OCI-LY1 (cell line): ENCODE data around the gene SLC16A6.

Experiments used
- H2AFZ ChIP-seq: fragments of 200-600 bp; sonication (generic), shearing (Covaris generic); 2 replicates; pipeline ENCODE4 v1.6.0; 2014; ENCODE audit warnings: antibody characterized with exemption, mild to moderate bottlenecking, low read length
- H3F3A ChIP-seq: fragments of 200-600 bp; sonication (generic), shearing (Covaris generic); 2 replicates; pipeline ENCODE4 v1.6.0; 2014; ENCODE audit warnings: mild to moderate bottlenecking, antibody characterized with exemption, low read length, moderate library complexity; ENCODE audit not compliant: insufficient read depth
- H3K27ac ChIP-seq: fragments of 200-600 bp; sonication (generic); 2 replicates; pipeline ENCODE4 v1.5.1; 2014; ENCODE audit warnings: low read length, mixed run types, mild to moderate bottlenecking, low read depth; ENCODE audit not compliant: poor library complexity, severe bottlenecking
- H3K27me3 ChIP-seq: fragments of 200-600 bp; sonication (generic); 2 replicates; pipeline ENCODE4 v1.6.0; 2014; ENCODE audit warnings: antibody characterized with exemption, mild to moderate bottlenecking, low read length, moderate library complexity; ENCODE audit not compliant: insufficient read depth
- H3K36me3 ChIP-seq: fragments of 200-600 bp; sonication (generic); 2 replicates; pipeline ENCODE4 v1.6.1; 2014; ENCODE audit warnings: mild to moderate bottlenecking, antibody characterized with exemption, low read length, moderate library complexity, mixed read lengths; ENCODE audit not compliant: insufficient read depth
- H3K4me1 ChIP-seq: fragments of 200-600 bp; sonication (generic); 2 replicates; pipeline ENCODE4 v1.5.1; 2014; ENCODE audit warnings: mild to moderate bottlenecking, low read length, moderate library complexity; ENCODE audit not compliant: insufficient read depth, severe bottlenecking
- H3K4me2 ChIP-seq: fragments of 200-600 bp; sonication (generic), shearing (Covaris generic); 2 replicates; pipeline ENCODE4 v1.6.1; 2014; ENCODE audit warnings: low read length
- H3K4me3 ChIP-seq: fragments of 200-600 bp; sonication (generic); 2 replicates; pipeline ENCODE4 v1.5.1; 2014; ENCODE audit warnings: low read length, low read depth, mild to moderate bottlenecking, mixed read lengths; ENCODE audit not compliant: poor library complexity, severe bottlenecking
- H3K79me2 ChIP-seq: fragments of 200-600 bp; shearing (Covaris generic); 2 replicates; pipeline ENCODE4 v1.6.1; 2016; ENCODE audit warnings: mixed run types, low read length, mixed read lengths; ENCODE audit not compliant: insufficient read depth
- H3K9ac ChIP-seq: fragments of 200-600 bp; sonication (generic), shearing (Covaris generic); 2 replicates; pipeline ENCODE4 v1.6.1; 2014; ENCODE audit warnings: mild to moderate bottlenecking, low read length, mixed read lengths
- H3K9me2 ChIP-seq: fragments of 200-600 bp; sonication (generic), shearing (Covaris generic); 2 replicates; pipeline ENCODE4 v1.6.1; 2014; ENCODE audit warnings: low read depth, mild to moderate bottlenecking, low read length, mixed read lengths
- H3K9me3 ChIP-seq: fragments of 200-600 bp; shearing (Covaris generic); 2 replicates; pipeline ENCODE4 v1.6.1; 2014; ENCODE audit warnings: low read length, mixed read lengths
- H4K20me1 ChIP-seq: fragments of 200-600 bp; sonication (generic), shearing (Covaris generic); 2 replicates; pipeline ENCODE4 v1.6.0; 2016; ENCODE audit warnings: mild to moderate bottlenecking, low read length; ENCODE audit not compliant: insufficient read depth
- CTCF ChIP-seq: fragments of 200-600 bp; sonication (generic), shearing (Covaris generic); IDR thresholded peaks from 2 replicates; pipeline ENCODE4 v1.5.1; 2017; ENCODE audit warnings: mild to moderate bottlenecking, antibody characterized with exemption, low read length, moderate library complexity, mixed read lengths
- EZH2 ChIP-seq: fragments of 200-600 bp; sonication (generic), shearing (Covaris generic); IDR thresholded peaks from 2 replicates; pipeline ENCODE4 v1.8.0; 2017; ENCODE audit warnings: borderline replicate concordance, mixed run types, mild to moderate bottlenecking, antibody characterized with exemption, low read length, moderate library complexity, mixed read lengths

Gene SLC16A6

GRCh38 chr17:68304706-68305105, 13.8 kb upstream of the SLC16A6 start:
- TF ChIP-seq CTCF, result no peak
- TF ChIP-seq EZH2, result no peak
- no peaks in the 10 kb centered on the region for H4K20me1 ChIP-seq
- no peak overlapping the region for H2AFZ ChIP-seq
- no peak overlapping the region for H3K27ac ChIP-seq
- H3F3A ChIP-seq, result no peaks in the 10 kb centered on the region
- H3K9me2 ChIP-seq, result no peaks in the 10 kb centered on the region
- H3K9ac ChIP-seq, result no peak overlapping the region
- H3K4me3 ChIP-seq, result no peak overlapping the region
- 0 out of 2 replicates have a peak, but pooled peaks cover 7% of the 10 kb centered on the region for H3K9me3 ChIP-seq
- no peaks in the 10 kb centered on the region for H3K79me2 ChIP-seq
- peaks cover 23% of the 10 kb centered on the region for H3K36me3 ChIP-seq
- no peak overlapping the region for H3K4me2 ChIP-seq
- H3K27me3 ChIP-seq, result no peaks in the 10 kb centered on the region
- no peaks in the 10 kb centered on the region for H3K4me1 ChIP-seq

DNA sequence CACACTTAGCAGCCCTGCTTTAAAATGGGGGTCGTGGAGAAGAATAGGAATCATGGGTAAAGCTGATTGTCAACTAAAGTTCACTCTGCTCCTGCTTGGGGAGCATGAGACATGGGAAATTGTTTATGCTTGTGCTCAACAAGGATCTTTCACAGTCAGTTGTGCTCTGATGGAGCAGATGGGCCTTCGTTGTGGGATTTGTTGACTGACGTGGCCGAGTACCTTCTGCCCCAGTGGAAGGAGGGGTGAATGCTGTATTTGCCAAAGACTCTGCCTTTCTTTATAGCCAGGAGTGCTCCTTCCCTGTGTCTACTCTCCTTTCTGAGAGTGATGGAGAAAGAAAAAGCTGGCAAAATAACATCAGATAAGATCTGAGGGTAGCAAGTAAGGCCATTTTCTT, 11.7 kb upstream of the SLC16A6 start:
- no peak overlapping the region for H2AFZ ChIP-seq
- H3K9me2 ChIP-seq, result no peaks in the 10 kb centered on the region
- H3K4me3 ChIP-seq, result no peak overlapping the region
- H3K27ac ChIP-seq, result no peak overlapping the region
- no peaks in the 10 kb centered on the region for H3K4me1 ChIP-seq
- H3K79me2 ChIP-seq, result no peaks in the 10 kb centered on the region
- H4K20me1 ChIP-seq, result no peaks in the 10 kb centered on the region
- no peak overlapping the region for H3K9ac ChIP-seq
- 0 out of 2 replicates have a peak, but pooled peaks cover 5% of the 10 kb centered on the region for H3K9me3 ChIP-seq
- TF ChIP-seq CTCF (no peak), EZH2 (no peak)
- H3K36me3 ChIP-seq, result peaks cover 18% of the 10 kb centered on the region
- H3K27me3 ChIP-seq, result no peaks in the 10 kb centered on the region
- no peaks in the 10 kb centered on the region for H3F3A ChIP-seq
- no peak overlapping the region for H3K4me2 ChIP-seq

DNA sequence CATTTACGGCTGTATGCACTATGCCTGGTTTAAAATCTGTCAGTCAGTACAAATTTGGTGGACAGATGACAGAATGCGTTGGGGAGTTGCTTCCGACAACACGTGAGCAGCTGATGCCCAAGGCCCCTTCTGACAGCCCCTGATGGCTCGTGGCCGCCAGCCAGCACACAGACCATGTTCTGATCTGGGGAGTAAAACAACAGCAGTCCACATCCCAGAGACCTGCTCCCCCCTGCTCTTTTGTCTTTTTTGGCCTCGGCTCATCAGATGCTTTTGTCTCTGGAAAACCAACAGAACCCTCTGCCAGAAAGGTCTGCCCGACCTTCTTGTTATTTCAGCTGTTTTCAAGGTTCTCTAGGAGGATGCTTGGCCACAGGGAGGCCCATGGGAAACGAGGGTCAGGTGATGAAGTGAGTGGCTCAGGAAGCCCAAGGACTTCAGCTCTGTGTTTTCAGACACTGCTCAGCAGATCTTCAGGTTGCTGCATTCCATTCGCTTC, 11.2 kb upstream of the SLC16A6 start:
- H3K9me2 ChIP-seq, result no peaks in the 10 kb centered on the region
- no peaks in the 10 kb centered on the region for H3K79me2 ChIP-seq
- no peaks in the 10 kb centered on the region for H4K20me1 ChIP-seq
- H3K9ac ChIP-seq, result no peak overlapping the region
- no peak overlapping the region for H3K27ac ChIP-seq
- H2AFZ ChIP-seq, result no peak overlapping the region
- H3K4me1 ChIP-seq, result peaks cover under 1% of the 10 kb centered on the region
- H3K9me3 ChIP-seq, result no peaks in the 10 kb centered on the region
- TF ChIP-seq CTCF (no peak), EZH2 (no peak)
- no peak overlapping the region for H3K4me3 ChIP-seq
- peaks cover 13% of the 10 kb centered on the region for H3K36me3 ChIP-seq
- no peak overlapping the region for H3K4me2 ChIP-seq
- H3K27me3 ChIP-seq, result no peaks in the 10 kb centered on the region
- no peaks in the 10 kb centered on the region for H3F3A ChIP-seq
